Glutamatergic neuron (in vitro differentiated cells): ENCODE data around the gene ITFG2. TPM values are rescaled to one million over a fixed set of nuclear protein-coding genes. Genes with fewer than 3 reads are reported as not detected.

ENCODE experiments used
- DNase-seq: peaks from one replicate; pipeline ENCODE4 v3.0.0; 2022
- H3K27ac Mint-ChIP-seq: one replicate; pipeline ENCODE4 v1.8.0; 2020; ENCODE audit warnings: mild to moderate bottlenecking, mixed read lengths, inconsistent platforms; ENCODE audit not compliant: unreplicated experiment
- H3K27me3 Mint-ChIP-seq: one replicate; pipeline ENCODE4 v1.8.0; 2020; ENCODE audit warnings: mild to moderate bottlenecking, moderate library complexity, mixed read lengths, inconsistent platforms; ENCODE audit not compliant: unreplicated experiment
- H3K36me3 Mint-ChIP-seq: one replicate; pipeline ENCODE4 v1.8.0; 2020; ENCODE audit warnings: mild to moderate bottlenecking, mixed read lengths, inconsistent platforms; ENCODE audit not compliant: unreplicated experiment
- H3K4me1 Mint-ChIP-seq: one replicate; pipeline ENCODE4 v1.8.0; 2020; ENCODE audit warnings: mild to moderate bottlenecking, low read depth, mixed read lengths, inconsistent platforms; ENCODE audit not compliant: unreplicated experiment
- H3K4me3 Mint-ChIP-seq: one replicate; pipeline ENCODE4 v1.8.0; 2020; ENCODE audit warnings: mild to moderate bottlenecking, mixed read lengths, inconsistent platforms; ENCODE audit not compliant: unreplicated experiment
- H3K9me3 Mint-ChIP-seq: one replicate; pipeline ENCODE4 v1.8.0; 2020; ENCODE audit warnings: mild to moderate bottlenecking, moderate library complexity, mixed read lengths, inconsistent platforms; ENCODE audit not compliant: unreplicated experiment
- total RNA-seq: library from RNA; stranded (reverse); fragmentation: NEBNext Ultra II Directional; extraction: Animal tissue kit (Norgen Biotek cat#: 25700); gene quantifications from one replicate; pipeline ENCODE4 v1.2.1, GENCODE V29; 2021; ENCODE audit not compliant: unreplicated experiment
- TF ChIP-seq, protein P1 (sequence below): fragments of 200-600 bp; sonication (generic); IDR thresholded peaks from one replicate; pipeline ENCODE4 v1.5.0; 2021; ENCODE audit not compliant: partially characterized antibody, unreplicated experiment

ITFG2 gene
- total RNA-seq, 1 donor from 2014 or later, result 37.4 TPM

GRCh38 chr12:2835691-2836403 is 23.4 kb downstream of the ITFG2 start:
- Mint-ChIP-seq H3K4me3 (no peak overlapping the region), H3K27me3 (peaks cover 2% of the 10 kb centered on the region), H3K4me1 (peaks cover 2% of the 10 kb centered on the region), H3K9me3 (peaks cover 2% of the 10 kb centered on the region), H3K36me3 (peaks cover 6% of the 10 kb centered on the region), H3K27ac (no peak overlapping the region)
- TF ChIP-seq, protein P1, sequence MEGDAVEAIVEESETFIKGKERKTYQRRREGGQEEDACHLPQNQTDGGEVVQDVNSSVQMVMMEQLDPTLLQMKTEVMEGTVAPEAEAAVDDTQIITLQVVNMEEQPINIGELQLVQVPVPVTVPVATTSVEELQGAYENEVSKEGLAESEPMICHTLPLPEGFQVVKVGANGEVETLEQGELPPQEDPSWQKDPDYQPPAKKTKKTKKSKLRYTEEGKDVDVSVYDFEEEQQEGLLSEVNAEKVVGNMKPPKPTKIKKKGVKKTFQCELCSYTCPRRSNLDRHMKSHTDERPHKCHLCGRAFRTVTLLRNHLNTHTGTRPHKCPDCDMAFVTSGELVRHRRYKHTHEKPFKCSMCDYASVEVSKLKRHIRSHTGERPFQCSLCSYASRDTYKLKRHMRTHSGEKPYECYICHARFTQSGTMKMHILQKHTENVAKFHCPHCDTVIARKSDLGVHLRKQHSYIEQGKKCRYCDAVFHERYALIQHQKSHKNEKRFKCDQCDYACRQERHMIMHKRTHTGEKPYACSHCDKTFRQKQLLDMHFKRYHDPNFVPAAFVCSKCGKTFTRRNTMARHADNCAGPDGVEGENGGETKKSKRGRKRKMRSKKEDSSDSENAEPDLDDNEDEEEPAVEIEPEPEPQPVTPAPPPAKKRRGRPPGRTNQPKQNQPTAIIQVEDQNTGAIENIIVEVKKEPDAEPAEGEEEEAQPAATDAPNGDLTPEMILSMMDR, result no peak
- DNase-seq, result no peak

DNA sequence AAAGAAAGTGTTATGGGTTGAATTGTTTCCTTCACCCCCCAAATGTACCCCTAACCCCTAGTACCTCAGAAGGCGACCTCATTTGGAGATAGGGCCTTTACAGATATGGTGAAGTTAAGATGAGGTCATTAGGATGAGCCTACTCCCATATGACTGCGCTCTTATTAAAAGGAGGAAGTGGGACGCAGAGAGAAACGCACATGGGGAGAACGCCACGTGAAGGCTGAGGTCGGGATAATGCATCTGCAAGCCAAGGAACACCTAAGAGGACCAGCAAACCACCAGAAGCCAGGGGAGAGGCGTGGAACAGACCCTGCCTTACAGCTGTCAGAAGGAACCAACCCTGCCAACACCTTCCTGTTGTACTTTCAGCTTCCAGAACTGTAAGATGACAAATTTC is 24.1 kb downstream of the ITFG2 start:
- Mint-ChIP-seq H3K9me3 (peaks cover 2% of the 10 kb centered on the region), H3K36me3 (peaks cover 4% of the 10 kb centered on the region), H3K4me1 (peaks cover 2% of the 10 kb centered on the region), H3K27me3 (peaks cover under 1% of the 10 kb centered on the region), H3K27ac (no peak overlapping the region), H3K4me3 (no peak overlapping the region)
- TF ChIP-seq, protein P1, result no peak
- no peak for DNase-seq

GRCh38 chr12:2841056-2841650 is 28.7 kb downstream of the ITFG2 start:
- TF ChIP-seq, protein P1, result no peak
- Mint-ChIP-seq H3K27me3 (no peaks in the 10 kb centered on the region), H3K9me3 (no peaks in the 10 kb centered on the region), H3K36me3 (no peaks in the 10 kb centered on the region), H3K4me3 (no peak overlapping the region), H3K4me1 (no peaks in the 10 kb centered on the region), H3K27ac (no peak overlapping the region)
- DNase-seq, result no peak

- no peak for DNase-seq
- TF ChIP-seq, protein P1, result no peak
- no peak overlapping the region for H3K27ac Mint-ChIP-seq
- no peaks in the 10 kb centered on the region for H3K36me3 Mint-ChIP-seq
- no peak overlapping the region for H3K4me3 Mint-ChIP-seq
- H3K4me1 Mint-ChIP-seq, result no peaks in the 10 kb centered on the region
- H3K27me3 Mint-ChIP-seq, result no peaks in the 10 kb centered on the region
- no peaks in the 10 kb centered on the region for H3K9me3 Mint-ChIP-seq
Measured at GRCh38 chr12:2842948-2843347, 30.5 kb downstream of the ITFG2 start.

DNA sequence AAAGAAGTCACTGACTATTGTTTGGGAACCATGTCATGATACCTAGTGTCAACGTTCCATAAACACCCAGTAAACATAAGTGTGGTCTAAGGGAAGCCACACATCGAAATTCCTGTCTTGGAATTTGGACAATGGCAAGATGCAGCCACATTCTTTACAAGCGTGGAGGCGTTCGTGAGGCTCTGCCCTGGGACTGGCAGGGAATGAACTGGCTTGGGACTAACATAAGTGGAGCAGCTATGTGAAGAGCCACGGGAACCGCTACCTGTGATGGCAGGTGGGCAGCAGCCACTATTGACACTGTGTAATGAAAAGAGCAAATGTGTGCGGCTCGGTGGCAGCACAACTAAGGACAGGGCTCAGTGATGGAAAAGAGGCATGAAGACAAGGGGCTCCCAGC is 32.3 kb downstream of the ITFG2 start:
- H3K4me1 Mint-ChIP-seq, result peaks cover 4% of the 10 kb centered on the region
- DNase-seq, result no peak
- H3K27me3 Mint-ChIP-seq, result peaks cover 2% of the 10 kb centered on the region
- H3K4me3 Mint-ChIP-seq, result no peak overlapping the region
- H3K9me3 Mint-ChIP-seq, result no peaks in the 10 kb centered on the region
- TF ChIP-seq, protein P1, result no peak
- H3K36me3 Mint-ChIP-seq, result no peaks in the 10 kb centered on the region
- no peak overlapping the region for H3K27ac Mint-ChIP-seq
